Tibial nerve (tissue), 4 donors: ENCODE data around the gene DNAH6. TPM values are rescaled to one million over a fixed set of nuclear protein-coding genes. Genes with fewer than 3 reads are reported as not detected.

ENCODE experiments used
- DNase-seq, 2 donors: peaks; one replicate each; pipeline ENCODE4 v3.0.0-alpha.2; 2019; ENCODE audit warnings: low spot score in 2 of 2
- H3K27ac ChIP-seq, 4 donors: fragments of 200-600 bp; sonication (generic) in 3 of 4; one replicate each; pipeline ENCODE4 v1.5.1; 2017 to 2019; ENCODE audit warnings: mild to moderate bottlenecking in 1 of 4
- H3K27me3 ChIP-seq, 2 donors: fragments of 200-600 bp; sonication (generic) in 1 of 2; one replicate each; pipeline versions ENCODE4 v1.5.1 to v1.6.0; 2017 to 2019
- H3K36me3 ChIP-seq, 3 donors: fragments of 200-600 bp; sonication (generic); one replicate each; pipeline ENCODE4 v1.5.1; 2018 to 2019
- H3K4me1 ChIP-seq, 4 donors: fragments of 200-600 bp; sonication (generic) in 3 of 4; one replicate each; pipeline ENCODE4 v1.5.1; 2017 to 2019
- H3K4me3 ChIP-seq, 4 donors: fragments of 200-600 bp; sonication (generic) in 3 of 4; one replicate each; pipeline ENCODE4 v1.5.1; 2017 to 2019; ENCODE audit warnings: mild to moderate bottlenecking in 1 of 4, moderate library complexity in 1 of 4
- H3K9me3 ChIP-seq, 4 donors: fragments of 200-600 bp; sonication (generic) in 3 of 4; one replicate each; pipeline ENCODE4 v1.5.1; 2017 to 2019
- CTCF ChIP-seq, 5 experiments: fragments of 200-600 bp in 3 of 5; fragments of 450-650 bp in 2 of 5; sonication (generic) in 3 of 5; IDR thresholded peaks; one replicate each; pipeline ENCODE4 v1.5.1; 2016 to 2019; ENCODE audit warnings: antibody characterized with exemption in 5 of 5, mild to moderate bottlenecking in 3 of 5, moderate library complexity in 2 of 5
- EP300 ChIP-seq, 2 donors: sonication (generic); formaldehyde crosslinking; IDR thresholded peaks; one replicate each; pipeline ENCODE4 v1.6.1; 2017; ENCODE audit warnings: antibody characterized with exemption in 2 of 2, mild to moderate bottlenecking in 1 of 2
- POLR2A ChIP-seq, 2 donors: fragments of 450-650 bp; IDR thresholded peaks; one replicate each; pipeline ENCODE4 v1.6.1; 2017; ENCODE audit warnings: antibody characterized with exemption in 2 of 2, mild to moderate bottlenecking in 2 of 2, moderate library complexity in 2 of 2
- WGBS, 2 donors: methylation state at CpG; one replicate each; pipeline ENCODE4 v1.1.5; 2018; 5-methylcytosine and 5-hydroxymethylcytosine counted together
- total RNA-seq, 4 donors: library from RNA; depleted of rRNA; stranded (reverse); fragments of >200 nt; gene quantifications; one replicate each; pipeline ENCODE4 v1.1.0, GENCODE V29; 2016

DNAH6 gene
- total RNA-seq, 4 donors from 2014 or later = 2.2 to 5.9 (median 2.7) TPM

GRCh38 chr2:84801811-84802210 lies 285.5 kb downstream of the DNAH6 start:
- Histone ChIP-seq H3K4me1 (peaks cover 0 to 3% (median 0%) of the 10 kb centered on the region in 4 donors), H3K27me3 (no peaks in the 10 kb centered on the region), H3K27ac (no peak overlapping the region), H3K36me3 (no peaks in the 10 kb centered on the region), H3K9me3 (peaks cover 0 to 3% (median 0%) of the 10 kb centered on the region in 4 donors), H3K4me3 (no peak overlapping the region)
- 72 to 79% methylated on average over 2 of the region's 2 CpGs for WGBS, 2 donors
- DNase-seq = no peak
- no peak for TF ChIP-seq CTCF (IDR thresholded peaks at IDR 0.05)
- TF ChIP-seq POLR2A (IDR thresholded peaks at IDR 0.05) = no peak
- TF ChIP-seq EP300 (IDR thresholded peaks at IDR 0.05) = no peak

DNA sequence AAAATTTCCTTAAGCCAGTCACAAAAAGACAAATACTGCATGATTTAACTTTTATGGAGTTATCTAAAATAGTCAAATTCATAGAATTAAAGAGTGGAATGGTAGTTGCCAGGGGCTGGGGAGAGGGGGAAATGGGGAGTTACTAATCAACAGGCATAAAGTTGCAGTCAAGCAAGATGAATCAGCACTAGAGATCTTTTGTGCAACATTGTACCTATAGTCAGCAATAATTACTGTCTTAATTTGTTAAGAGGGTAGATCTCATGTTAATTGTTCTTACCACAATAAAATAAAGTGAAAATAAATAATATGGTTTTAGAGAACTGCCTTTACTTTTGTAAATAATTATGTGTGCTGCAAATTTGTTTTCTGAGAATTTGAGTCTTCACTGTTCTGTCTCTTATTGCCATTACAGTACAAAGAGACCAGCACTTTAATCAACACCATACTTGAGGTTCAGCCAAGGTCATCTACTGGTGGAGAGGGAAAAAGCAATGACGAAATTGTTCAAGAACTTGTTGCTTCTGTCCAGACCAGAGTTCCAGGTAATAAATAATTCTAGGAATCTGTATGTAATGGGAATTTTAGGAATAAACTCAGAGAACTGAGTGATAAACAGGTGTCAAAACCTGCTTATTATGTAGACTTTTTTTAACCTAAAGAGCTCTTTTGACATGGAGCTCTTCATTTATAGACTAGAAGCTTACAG lies 289.1 kb downstream of the DNAH6 start:
- H3K27ac ChIP-seq = no peak overlapping the region
- H3K9me3 ChIP-seq = peaks cover 0 to 3% (median 0%) of the 10 kb centered on the region in 4 donors
- no peaks in the 10 kb centered on the region for H3K36me3 ChIP-seq
- H3K4me1 ChIP-seq = peaks cover 0 to 6% (median 0%) of the 10 kb centered on the region in 4 donors
- no peak for TF ChIP-seq EP300 (IDR thresholded peaks at IDR 0.05)
- no peak for TF ChIP-seq CTCF (IDR thresholded peaks at IDR 0.05)
- TF ChIP-seq POLR2A (IDR thresholded peaks at IDR 0.05) = no peak
- no peak overlapping the region for H3K4me3 ChIP-seq
- WGBS, 2 donors = 58 to 64% methylated on average over 1 of the region's 1 CpG
- no peak for DNase-seq
- no peaks in the 10 kb centered on the region for H3K27me3 ChIP-seq

GRCh38 chr2:84807063-84807485 lies 290.8 kb downstream of the DNAH6 start:
- H3K27ac ChIP-seq = peak overlapping the region in 2 of 4 donors; percentile 11 to 21
- no peaks in the 10 kb centered on the region for H3K9me3 ChIP-seq
- no peak for TF ChIP-seq CTCF (IDR thresholded peaks at IDR 0.05)
- TF ChIP-seq EP300 (IDR thresholded peaks at IDR 0.05) = peak in 1 of 2 donors; percentile 38
- TF ChIP-seq POLR2A (IDR thresholded peaks at IDR 0.05) = no peak
- peaks cover 0 to 6% (median 0%) of the 10 kb centered on the region in 4 donors for H3K4me1 ChIP-seq
- peak in 1 of 2 donors; percentile 35 for DNase-seq
- no peaks in the 10 kb centered on the region for H3K36me3 ChIP-seq
- WGBS, 2 donors = 20 to 28% methylated on average over 4 of the region's 4 CpGs
- H3K27me3 ChIP-seq = no peaks in the 10 kb centered on the region
- no peak overlapping the region for H3K4me3 ChIP-seq

DNA sequence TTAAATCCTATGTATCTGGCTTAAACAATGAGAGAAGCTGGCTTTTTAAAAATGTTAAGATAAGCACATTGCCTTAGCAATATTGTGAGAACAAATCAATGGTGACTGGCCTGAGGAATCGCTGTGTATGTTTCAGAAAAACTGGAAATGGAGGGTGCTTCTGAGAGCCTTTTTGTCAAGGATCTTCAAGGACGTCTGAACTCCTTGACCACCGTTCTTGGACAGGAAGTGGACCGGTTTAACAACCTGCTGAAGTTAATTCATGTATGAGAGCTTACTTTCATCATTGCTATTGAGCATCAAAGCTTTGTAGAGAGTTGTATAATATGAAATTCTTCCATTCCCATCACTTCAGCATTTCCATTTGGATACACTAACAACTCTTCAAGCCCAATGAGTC lies 292.0 kb downstream of the DNAH6 start:
- WGBS, 2 donors = 68 to 72% methylated on average over 4 of the region's 4 CpGs

More for the DNA sequence above, 292.0 kb downstream of the DNAH6 start:
- no peaks in the 10 kb centered on the region for H3K36me3 ChIP-seq
- no peak for TF ChIP-seq EP300 (IDR thresholded peaks at IDR 0.05)
- TF ChIP-seq CTCF (IDR thresholded peaks at IDR 0.05) = no peak
- TF ChIP-seq POLR2A (IDR thresholded peaks at IDR 0.05) = no peak
- H3K4me3 ChIP-seq = no peak overlapping the region
- peaks cover 0 to 6% (median 0%) of the 10 kb centered on the region in 4 donors for H3K4me1 ChIP-seq
- H3K27ac ChIP-seq = peak overlapping the region in 1 of 4 donors; percentile 3
- H3K27me3 ChIP-seq = no peaks in the 10 kb centered on the region
- no peak for DNase-seq
- no peaks in the 10 kb centered on the region for H3K9me3 ChIP-seq
